ENCODE data around the gene AGTPBP1. TPM values are rescaled to one million over a fixed set of nuclear protein-coding genes. Genes with fewer than 3 reads are reported as not detected.

Gene AGTPBP1
- total RNA-seq, 1 experiment from 2014 or later, result 54.7 TPM

DNA sequence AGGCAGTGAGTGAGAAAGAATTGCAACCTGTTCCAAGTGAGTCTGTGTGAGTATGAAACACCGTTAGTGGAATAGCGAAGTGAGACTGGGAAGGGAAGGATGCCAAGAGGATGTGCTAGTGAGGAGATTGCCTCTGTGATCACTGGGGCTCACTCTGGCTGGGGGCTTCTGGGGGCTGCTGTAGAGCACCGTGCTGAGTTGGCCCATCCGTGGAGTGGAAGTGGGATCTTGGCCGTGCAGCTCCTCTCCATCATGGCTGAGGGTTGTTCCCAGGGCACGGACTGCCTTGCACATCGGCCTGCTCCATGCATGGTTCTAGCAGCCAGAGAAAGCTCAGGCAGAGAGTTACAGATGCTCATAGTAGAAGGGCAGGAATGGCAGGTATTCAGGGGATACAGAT, 236.1 kb downstream of the AGTPBP1 start (continued):
- TF ChIP-seq, protein P1, sequence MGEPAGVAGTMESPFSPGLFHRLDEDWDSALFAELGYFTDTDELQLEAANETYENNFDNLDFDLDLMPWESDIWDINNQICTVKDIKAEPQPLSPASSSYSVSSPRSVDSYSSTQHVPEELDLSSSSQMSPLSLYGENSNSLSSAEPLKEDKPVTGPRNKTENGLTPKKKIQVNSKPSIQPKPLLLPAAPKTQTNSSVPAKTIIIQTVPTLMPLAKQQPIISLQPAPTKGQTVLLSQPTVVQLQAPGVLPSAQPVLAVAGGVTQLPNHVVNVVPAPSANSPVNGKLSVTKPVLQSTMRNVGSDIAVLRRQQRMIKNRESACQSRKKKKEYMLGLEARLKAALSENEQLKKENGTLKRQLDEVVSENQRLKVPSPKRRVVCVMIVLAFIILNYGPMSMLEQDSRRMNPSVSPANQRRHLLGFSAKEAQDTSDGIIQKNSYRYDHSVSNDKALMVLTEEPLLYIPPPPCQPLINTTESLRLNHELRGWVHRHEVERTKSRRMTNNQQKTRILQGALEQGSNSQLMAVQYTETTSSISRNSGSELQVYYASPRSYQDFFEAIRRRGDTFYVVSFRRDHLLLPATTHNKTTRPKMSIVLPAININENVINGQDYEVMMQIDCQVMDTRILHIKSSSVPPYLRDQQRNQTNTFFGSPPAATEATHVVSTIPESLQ (CRISPR knock-in tag; IDR thresholded peaks at IDR 0.05), result no peak
- TF ChIP-seq ESRRA (CRISPR knock-in tag; IDR thresholded peaks at IDR 0.05; ENCODE audit: borderline replicate concordance) (no peak), SOX15 (CRISPR knock-in tag; IDR thresholded peaks at IDR 0.05) (no peak), CREM (CRISPR knock-in tag; IDR thresholded peaks at IDR 0.05) (no peak)

DNA sequence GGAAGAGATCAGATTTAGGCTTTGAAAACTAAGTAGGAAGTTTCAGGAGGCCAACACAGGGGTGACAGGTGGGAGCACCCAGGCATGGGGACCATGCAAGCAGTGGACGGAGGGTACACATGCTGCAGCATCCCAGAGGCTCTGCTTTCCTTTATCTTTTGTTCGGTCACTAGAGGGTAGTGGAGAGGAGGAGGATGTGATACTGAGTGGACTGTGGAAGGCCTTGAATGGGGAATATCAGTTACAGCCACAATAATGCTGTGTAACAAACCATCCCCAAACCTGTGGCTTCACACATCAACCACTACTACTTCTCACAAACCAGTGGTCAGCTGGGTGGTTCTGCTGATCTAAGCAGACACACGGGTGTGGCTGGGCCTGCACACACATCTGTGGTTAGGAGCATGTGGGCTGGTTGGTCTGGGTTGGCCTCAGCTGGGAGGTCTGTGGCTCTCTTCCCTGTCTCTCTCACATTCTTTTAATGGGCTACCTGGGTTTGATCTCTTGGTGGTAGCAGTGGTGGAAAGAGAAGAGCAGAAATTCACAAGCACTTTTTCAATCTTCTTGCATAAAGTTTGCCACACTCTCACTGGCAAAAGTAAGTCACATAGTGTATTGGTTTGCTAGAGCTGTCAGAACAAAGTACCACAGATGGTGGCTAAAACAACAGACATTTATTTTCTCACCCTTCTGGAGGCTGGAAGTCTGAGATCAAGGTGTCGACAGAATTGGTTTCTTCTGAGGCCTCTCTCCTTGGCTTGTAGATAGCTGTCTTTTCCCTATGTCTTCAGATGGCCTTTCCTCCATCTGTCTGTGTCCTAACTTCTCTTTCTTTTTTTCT, 238.7 kb downstream of the AGTPBP1 start:
- Mint-ChIP-seq H3K4me3 (no peak overlapping the region), H3K27me3 (ENCODE audit: low read depth) (peaks cover 4% of the 10 kb centered on the region; the same call in 1 of the 2 replicates), H3K27ac (no peak overlapping the region), H3K4me1 (peaks cover 3% of the 10 kb centered on the region; the same call in 1 of the 2 replicates), H3K9me3 (peaks cover 24% of the 10 kb centered on the region), H3K36me3 (peaks cover 10% of the 10 kb centered on the region)
- POLR2A ChIA-PET, result no interaction called here
- CTCF ChIA-PET, result interaction anchor here (1.2 to 1.6 kb wide), 3 partner anchors 12 to 107 kb away, joined by 3 read pairs; no protein-coding TSS in a partner anchor
- no peak for DNase-seq (ENCODE audit: low spot score)
- no peak for TF ChIP-seq ZBTB21 (CRISPR knock-in tag; IDR thresholded peaks at IDR 0.05; ENCODE audit: borderline replicate concordance)
- TF ChIP-seq, protein P2, sequence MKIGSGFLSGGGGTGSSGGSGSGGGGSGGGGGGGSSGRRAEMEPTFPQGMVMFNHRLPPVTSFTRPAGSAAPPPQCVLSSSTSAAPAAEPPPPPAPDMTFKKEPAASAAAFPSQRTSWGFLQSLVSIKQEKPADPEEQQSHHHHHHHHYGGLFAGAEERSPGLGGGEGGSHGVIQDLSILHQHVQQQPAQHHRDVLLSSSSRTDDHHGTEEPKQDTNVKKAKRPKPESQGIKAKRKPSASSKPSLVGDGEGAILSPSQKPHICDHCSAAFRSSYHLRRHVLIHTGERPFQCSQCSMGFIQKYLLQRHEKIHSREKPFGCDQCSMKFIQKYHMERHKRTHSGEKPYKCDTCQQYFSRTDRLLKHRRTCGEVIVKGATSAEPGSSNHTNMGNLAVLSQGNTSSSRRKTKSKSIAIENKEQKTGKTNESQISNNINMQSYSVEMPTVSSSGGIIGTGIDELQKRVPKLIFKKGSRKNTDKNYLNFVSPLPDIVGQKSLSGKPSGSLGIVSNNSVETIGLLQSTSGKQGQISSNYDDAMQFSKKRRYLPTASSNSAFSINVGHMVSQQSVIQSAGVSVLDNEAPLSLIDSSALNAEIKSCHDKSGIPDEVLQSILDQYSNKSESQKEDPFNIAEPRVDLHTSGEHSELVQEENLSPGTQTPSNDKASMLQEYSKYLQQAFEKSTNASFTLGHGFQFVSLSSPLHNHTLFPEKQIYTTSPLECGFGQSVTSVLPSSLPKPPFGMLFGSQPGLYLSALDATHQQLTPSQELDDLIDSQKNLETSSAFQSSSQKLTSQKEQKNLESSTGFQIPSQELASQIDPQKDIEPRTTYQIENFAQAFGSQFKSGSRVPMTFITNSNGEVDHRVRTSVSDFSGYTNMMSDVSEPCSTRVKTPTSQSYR (CRISPR knock-in tag; IDR thresholded peaks at IDR 0.05), result no peak
- TF ChIP-seq, protein P3, sequence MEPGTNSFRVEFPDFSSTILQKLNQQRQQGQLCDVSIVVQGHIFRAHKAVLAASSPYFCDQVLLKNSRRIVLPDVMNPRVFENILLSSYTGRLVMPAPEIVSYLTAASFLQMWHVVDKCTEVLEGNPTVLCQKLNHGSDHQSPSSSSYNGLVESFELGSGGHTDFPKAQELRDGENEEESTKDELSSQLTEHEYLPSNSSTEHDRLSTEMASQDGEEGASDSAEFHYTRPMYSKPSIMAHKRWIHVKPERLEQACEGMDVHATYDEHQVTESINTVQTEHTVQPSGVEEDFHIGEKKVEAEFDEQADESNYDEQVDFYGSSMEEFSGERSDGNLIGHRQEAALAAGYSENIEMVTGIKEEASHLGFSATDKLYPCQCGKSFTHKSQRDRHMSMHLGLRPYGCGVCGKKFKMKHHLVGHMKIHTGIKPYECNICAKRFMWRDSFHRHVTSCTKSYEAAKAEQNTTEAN (CRISPR knock-in tag; IDR thresholded peaks at IDR 0.05), result no peak
- no peak for ATAC-seq

DNA sequence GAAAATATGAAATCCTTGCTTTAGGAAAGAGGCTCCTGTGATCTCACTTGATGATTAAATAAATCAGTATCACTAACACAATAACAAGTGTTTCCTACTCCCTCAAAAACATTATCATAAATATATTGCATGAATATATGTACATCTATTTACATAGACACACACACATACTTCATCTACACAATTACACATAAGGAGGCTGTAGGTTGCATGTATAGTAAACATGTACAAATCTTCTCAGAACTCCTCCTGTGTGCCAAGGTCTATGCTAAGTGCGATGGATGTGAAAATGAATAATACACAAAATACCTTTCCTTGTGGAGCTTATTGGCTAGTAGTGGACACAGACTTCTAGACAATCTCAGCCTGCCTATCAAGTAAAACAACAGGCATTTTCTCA, 239.9 kb downstream of the AGTPBP1 start:
- peaks cover 4% of the 10 kb centered on the region; the same call in 1 of the 2 replicates for H3K27me3 Mint-ChIP-seq (ENCODE audit: low read depth)
- peaks cover 35% of the 10 kb centered on the region for H3K9me3 Mint-ChIP-seq
- H3K4me3 Mint-ChIP-seq, result no peak overlapping the region
- H3K4me1 Mint-ChIP-seq, result no peaks in the 10 kb centered on the region
- H3K27ac Mint-ChIP-seq, result no peak overlapping the region
- DNase-seq (ENCODE audit: low spot score), result no peak
- ChIA-PET CTCF (interaction anchor here (1.2 kb wide), 1 partner anchor 109 kb away, joined by 3 read pairs; no protein-coding TSS in a partner anchor), POLR2A (no interaction called here)
- ATAC-seq, result no peak
- H3K36me3 Mint-ChIP-seq, result peaks cover 10% of the 10 kb centered on the region
- TF ChIP-seq PRRX2 (CRISPR knock-in tag; IDR thresholded peaks at IDR 0.05) (no peak), SMAD3 (CRISPR knock-in tag; IDR thresholded peaks at IDR 0.05; ENCODE audit: borderline replicate concordance) (no peak), ZNF396 (CRISPR knock-in tag; IDR thresholded peaks at IDR 0.05; ENCODE audit: borderline replicate concordance) (no peak), IRF2 (CRISPR knock-in tag; IDR thresholded peaks at IDR 0.05; ENCODE audit: borderline replicate concordance, low read depth) (no peak), TP53 (CRISPR knock-in tag; IDR thresholded peaks at IDR 0.05) (no peak), ESRRA (CRISPR knock-in tag; IDR thresholded peaks at IDR 0.05; ENCODE audit: borderline replicate concordance) (no peak), CBFB (CRISPR knock-in tag; IDR thresholded peaks at IDR 0.05; ENCODE audit: low read depth) (no peak)
- TF ChIP-seq, protein P4, sequence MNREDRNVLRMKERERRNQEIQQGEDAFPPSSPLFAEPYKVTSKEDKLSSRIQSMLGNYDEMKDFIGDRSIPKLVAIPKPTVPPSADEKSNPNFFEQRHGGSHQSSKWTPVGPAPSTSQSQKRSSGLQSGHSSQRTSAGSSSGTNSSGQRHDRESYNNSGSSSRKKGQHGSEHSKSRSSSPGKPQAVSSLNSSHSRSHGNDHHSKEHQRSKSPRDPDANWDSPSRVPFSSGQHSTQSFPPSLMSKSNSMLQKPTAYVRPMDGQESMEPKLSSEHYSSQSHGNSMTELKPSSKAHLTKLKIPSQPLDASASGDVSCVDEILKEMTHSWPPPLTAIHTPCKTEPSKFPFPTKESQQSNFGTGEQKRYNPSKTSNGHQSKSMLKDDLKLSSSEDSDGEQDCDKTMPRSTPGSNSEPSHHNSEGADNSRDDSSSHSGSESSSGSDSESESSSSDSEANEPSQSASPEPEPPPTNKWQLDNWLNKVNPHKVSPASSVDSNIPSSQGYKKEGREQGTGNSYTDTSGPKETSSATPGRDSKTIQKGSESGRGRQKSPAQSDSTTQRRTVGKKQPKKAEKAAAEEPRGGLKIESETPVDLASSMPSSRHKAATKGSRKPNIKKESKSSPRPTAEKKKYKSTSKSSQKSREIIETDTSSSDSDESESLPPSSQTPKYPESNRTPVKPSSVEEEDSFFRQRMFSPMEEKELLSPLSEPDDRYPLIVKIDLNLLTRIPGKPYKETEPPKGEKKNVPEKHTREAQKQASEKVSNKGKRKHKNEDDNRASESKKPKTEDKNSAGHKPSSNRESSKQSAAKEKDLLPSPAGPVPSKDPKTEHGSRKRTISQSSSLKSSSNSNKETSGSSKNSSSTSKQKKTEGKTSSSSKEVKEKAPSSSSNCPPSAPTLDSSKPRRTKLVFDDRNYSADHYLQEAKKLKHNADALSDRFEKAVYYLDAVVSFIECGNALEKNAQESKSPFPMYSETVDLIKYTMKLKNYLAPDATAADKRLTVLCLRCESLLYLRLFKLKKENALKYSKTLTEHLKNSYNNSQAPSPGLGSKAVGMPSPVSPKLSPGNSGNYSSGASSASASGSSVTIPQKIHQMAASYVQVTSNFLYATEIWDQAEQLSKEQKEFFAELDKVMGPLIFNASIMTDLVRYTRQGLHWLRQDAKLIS (CRISPR knock-in tag; IDR thresholded peaks at IDR 0.05; ENCODE audit: borderline replicate concordance), result no peak
- TF ChIP-seq, protein P5, sequence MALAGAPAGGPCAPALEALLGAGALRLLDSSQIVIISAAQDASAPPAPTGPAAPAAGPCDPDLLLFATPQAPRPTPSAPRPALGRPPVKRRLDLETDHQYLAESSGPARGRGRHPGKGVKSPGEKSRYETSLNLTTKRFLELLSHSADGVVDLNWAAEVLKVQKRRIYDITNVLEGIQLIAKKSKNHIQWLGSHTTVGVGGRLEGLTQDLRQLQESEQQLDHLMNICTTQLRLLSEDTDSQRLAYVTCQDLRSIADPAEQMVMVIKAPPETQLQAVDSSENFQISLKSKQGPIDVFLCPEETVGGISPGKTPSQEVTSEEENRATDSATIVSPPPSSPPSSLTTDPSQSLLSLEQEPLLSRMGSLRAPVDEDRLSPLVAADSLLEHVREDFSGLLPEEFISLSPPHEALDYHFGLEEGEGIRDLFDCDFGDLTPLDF (CRISPR knock-in tag; IDR thresholded peaks at IDR 0.05), result no peak
- TF ChIP-seq, protein P6, sequence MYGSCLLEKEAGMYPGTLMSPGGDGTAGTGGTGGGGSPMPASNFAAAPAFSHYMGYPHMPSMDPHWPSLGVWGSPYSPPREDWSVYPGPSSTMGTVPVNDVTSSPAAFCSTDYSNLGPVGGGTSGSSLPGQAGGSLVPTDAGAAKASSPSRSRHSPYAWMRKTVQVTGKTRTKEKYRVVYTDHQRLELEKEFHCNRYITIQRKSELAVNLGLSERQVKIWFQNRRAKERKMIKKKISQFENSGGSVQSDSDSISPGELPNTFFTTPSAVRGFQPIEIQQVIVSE (CRISPR knock-in tag; IDR thresholded peaks at IDR 0.05; ENCODE audit: borderline replicate concordance), result no peak
- TF ChIP-seq, protein P7, sequence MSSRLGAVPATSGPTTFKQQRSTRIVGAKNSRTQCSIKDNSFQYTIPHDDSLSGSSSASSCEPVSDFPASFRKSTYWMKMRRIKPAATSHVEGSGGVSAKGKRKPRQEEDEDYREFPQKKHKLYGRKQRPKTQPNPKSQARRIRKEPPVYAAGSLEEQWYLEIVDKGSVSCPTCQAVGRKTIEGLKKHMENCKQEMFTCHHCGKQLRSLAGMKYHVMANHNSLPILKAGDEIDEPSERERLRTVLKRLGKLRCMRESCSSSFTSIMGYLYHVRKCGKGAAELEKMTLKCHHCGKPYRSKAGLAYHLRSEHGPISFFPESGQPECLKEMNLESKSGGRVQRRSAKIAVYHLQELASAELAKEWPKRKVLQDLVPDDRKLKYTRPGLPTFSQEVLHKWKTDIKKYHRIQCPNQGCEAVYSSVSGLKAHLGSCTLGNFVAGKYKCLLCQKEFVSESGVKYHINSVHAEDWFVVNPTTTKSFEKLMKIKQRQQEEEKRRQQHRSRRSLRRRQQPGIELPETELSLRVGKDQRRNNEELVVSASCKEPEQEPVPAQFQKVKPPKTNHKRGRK (CRISPR knock-in tag; IDR thresholded peaks at IDR 0.05; ENCODE audit: borderline replicate concordance), result no peak
